Gastrocnemius medialis (tissue), 4 donors: ENCODE results near the gene LMO3. TPM values are rescaled to one million over a fixed set of nuclear protein-coding genes. Genes with fewer than 3 reads are reported as not detected.

Experiments used
- ATAC-seq, 2 donors: fragments of 150-250 bp; one replicate each; pipeline ENCODE4 v1.9.1; 2016
- DNase-seq, 2 donors: peaks; one replicate each; pipeline ENCODE4 v3.0.0-alpha.2; 2019
- H3K27ac ChIP-seq, 4 donors: fragments of 200-600 bp; sonication (generic); 1 replicate in 1 of 4; 2 replicates in 3 of 4; pipeline ENCODE4 v1.5.1; 2016 to 2018; ENCODE audit warnings: mild to moderate bottlenecking in 2 of 4, moderate library complexity in 1 of 4
- H3K27me3 ChIP-seq, 3 donors: fragments of 200-600 bp; sonication (generic) in 2 of 3; 1 replicate in 1 of 3; 2 replicates in 2 of 3; pipeline versions ENCODE4 v1.5.1 to v1.6.0; 2016 to 2019; ENCODE audit warnings: mild to moderate bottlenecking in 1 of 3, moderate library complexity in 1 of 3
- H3K36me3 ChIP-seq, 2 donors: fragments of 200-600 bp; sonication (generic) in 1 of 2; one replicate each; pipeline ENCODE4 v1.5.1; 2017 to 2018
- H3K4me1 ChIP-seq, 2 donors: fragments of 200-600 bp; sonication (generic) in 1 of 2; one replicate each; pipeline ENCODE4 v1.5.1; 2016 to 2017; ENCODE audit warnings: mild to moderate bottlenecking in 2 of 2
- H3K4me3 ChIP-seq, 4 donors: fragments of 200-600 bp; sonication (generic) in 3 of 4; 1 replicate in 1 of 4; 2 replicates in 3 of 4; pipeline ENCODE4 v1.5.1; 2016 to 2019; ENCODE audit warnings: mild to moderate bottlenecking in 2 of 4
- H3K9me3 ChIP-seq, 3 donors: fragments of 200-600 bp; sonication (generic) in 2 of 3; 1 replicate in 1 of 3; 2 replicates in 2 of 3; pipeline ENCODE4 v1.5.1; 2016 to 2019
- CTCF ChIP-seq, 5 experiments: fragments of 450-650 bp in 3 of 5; fragments of 200-600 bp in 2 of 5; sonication (generic) in 2 of 5; IDR thresholded peaks in 4 of 5; conservative IDR thresholded peaks in 1 of 5; 1 replicate in 4 of 5; 2 replicates in 1 of 5; pipeline ENCODE4 v1.5.1; 2016 to 2019; ENCODE audit warnings: antibody characterized with exemption in 5 of 5, mild to moderate bottlenecking in 3 of 5, moderate library complexity in 3 of 5
- POLR2A ChIP-seq, 2 donors: fragments of 450-650 bp; IDR thresholded peaks; one replicate each; pipeline ENCODE4 v1.6.1; 2017; ENCODE audit warnings: antibody characterized with exemption in 2 of 2, mild to moderate bottlenecking in 2 of 2, moderate library complexity in 2 of 2
- in situ Hi-C, 4 donors: fragments of 200-750 bp; cut with MboI; loops; one replicate each; pipeline versions ENCODE4 v1.15.0 to v1.8.0; 2017; ENCODE audit warnings: low sequenced_read_pairs in 4 of 4
- intact Hi-C: fragments of 100-400 bp; cut with DNase I; formaldehyde crosslinking; loops from one replicate; pipeline ENCODE4 v1.15.1; 2023; ENCODE audit warnings: low total_unique reads
- total RNA-seq, 4 donors: library from RNA; depleted of rRNA; stranded (reverse); fragments of >200 nt; gene quantifications; one replicate each; pipeline versions ENCODE4 v1.1.0 to v1.2.3, GENCODE V29; 2016

The LMO3 gene
- total RNA-seq, 4 donors from 2014 or later: 0.81 to 4.6 (median 1.5) TPM

GRCh38 chr12:16509411-16509810 is 96.6 kb downstream of the LMO3 start:
- Histone ChIP-seq H3K4me1 (no peaks in the 10 kb centered on the region), H3K36me3 (no peaks in the 10 kb centered on the region), H3K4me3 (no peak overlapping the region), H3K9me3 (no peaks in the 10 kb centered on the region), H3K27me3 (no peaks in the 10 kb centered on the region), H3K27ac (no peak overlapping the region)
- in situ Hi-C loops (no loop called here), intact Hi-C loops (no loop called here)
- no peak for TF ChIP-seq CTCF (IDR thresholded peaks at IDR 0.05 in 4 of 5, conservative IDR thresholded peaks at IDR 0.05 in 1 of 5)
- TF ChIP-seq POLR2A (IDR thresholded peaks at IDR 0.05): no peak
- no peak for DNase-seq
- ATAC-seq: no peak

GRCh38 chr12:16506394-16506793 is 99.6 kb downstream of the LMO3 start:
- in situ Hi-C loops: no loop called here
- H3K4me1 ChIP-seq: no peaks in the 10 kb centered on the region

GRCh38 chr12:16504200-16504599 is 101.8 kb downstream of the LMO3 start:
- no peak for TF ChIP-seq CTCF (IDR thresholded peaks at IDR 0.05 in 4 of 5, conservative IDR thresholded peaks at IDR 0.05 in 1 of 5)
- no peak for TF ChIP-seq POLR2A (IDR thresholded peaks at IDR 0.05)
- in situ Hi-C loops (no loop called here), intact Hi-C loops (no loop called here)
- no peak for DNase-seq
- no peaks in the 10 kb centered on the region for H3K27me3 ChIP-seq
- H3K9me3 ChIP-seq: no peaks in the 10 kb centered on the region
- ATAC-seq: no peak
- no peaks in the 10 kb centered on the region for H3K36me3 ChIP-seq
- H3K4me3 ChIP-seq: no peak overlapping the region
- no peak overlapping the region for H3K27ac ChIP-seq
- H3K4me1 ChIP-seq: no peaks in the 10 kb centered on the region

More at GRCh38 chr12:16506394-16506793, 99.6 kb downstream of the LMO3 start:
- Histone ChIP-seq H3K9me3 (no peaks in the 10 kb centered on the region), H3K36me3 (no peaks in the 10 kb centered on the region), H3K27ac (no peak overlapping the region), H3K27me3 (no peaks in the 10 kb centered on the region), H3K4me3 (no peak overlapping the region)
- ATAC-seq (no peak), DNase-seq (no peak)
- intact Hi-C loops: no loop called here
- TF ChIP-seq POLR2A (IDR thresholded peaks at IDR 0.05) (no peak), CTCF (IDR thresholded peaks at IDR 0.05 in 4 of 5, conservative IDR thresholded peaks at IDR 0.05 in 1 of 5) (no peak)

- no peaks in the 10 kb centered on the region for H3K4me1 ChIP-seq
- H3K36me3 ChIP-seq: no peaks in the 10 kb centered on the region
- H3K9me3 ChIP-seq: no peaks in the 10 kb centered on the region
- DNase-seq: no peak
- H3K27ac ChIP-seq: no peak overlapping the region
- ATAC-seq: no peak
- intact Hi-C loops: no loop called here
- H3K4me3 ChIP-seq: no peak overlapping the region
- no peaks in the 10 kb centered on the region for H3K27me3 ChIP-seq
- TF ChIP-seq CTCF (IDR thresholded peaks at IDR 0.05 in 4 of 5, conservative IDR thresholded peaks at IDR 0.05 in 1 of 5) (no peak), POLR2A (IDR thresholded peaks at IDR 0.05) (no peak)
- in situ Hi-C loops: no loop called here
Observed at GRCh38 chr12:16499611-16500010, 106.4 kb downstream of the LMO3 start.
